Transverse colon (tissue), 4 donors: ENCODE results near the gene TRAF2. TPM values are rescaled to one million over a fixed set of nuclear protein-coding genes. Genes with fewer than 3 reads are reported as not detected.

Experiments used
- DNase-seq: peaks from one replicate; pipeline ENCODE4 v3.0.0-alpha.2; 2019
- H3K27ac ChIP-seq, 4 donors: fragments of 200-600 bp; sonication (generic); 2 replicates each; pipeline ENCODE4 v1.5.1; 2016 to 2018; ENCODE audit warnings: inconsistent platforms in 4 of 4
- H3K27me3 ChIP-seq: fragments of 200-600 bp; sonication (generic); 2 replicates; pipeline ENCODE4 v1.5.1; 2017; ENCODE audit warnings: inconsistent platforms
- H3K36me3 ChIP-seq, 4 donors: fragments of 200-600 bp; sonication (generic); 2 replicates each; pipeline ENCODE4 v1.5.1; 2017 to 2019; ENCODE audit warnings: inconsistent platforms in 4 of 4
- H3K4me1 ChIP-seq, 4 donors: fragments of 200-600 bp; sonication (generic); 2 replicates each; pipeline ENCODE4 v1.5.1; 2017 to 2020; ENCODE audit warnings: inconsistent platforms in 4 of 4
- H3K4me3 ChIP-seq, 4 donors: fragments of 200-600 bp; sonication (generic); 1 replicate in 1 of 4; 2 replicates in 3 of 4; pipeline versions ENCODE4 v1.5.1 to v1.6.1; 2017 to 2019; ENCODE audit warnings: inconsistent platforms in 4 of 4
- H3K9me3 ChIP-seq, 2 donors: fragments of 200-600 bp; sonication (generic); 2 replicates each; pipeline ENCODE4 v1.5.1; 2017 to 2019; ENCODE audit warnings: inconsistent platforms in 2 of 2
- CTCF ChIP-seq, 5 experiments: fragments of 200-600 bp in 3 of 5; fragments of 450-650 bp in 2 of 5; sonication (generic) in 3 of 5; IDR thresholded peaks; 1 replicate in 2 of 5; 2 replicates in 3 of 5; pipeline ENCODE4 v1.5.1; 2016 to 2017; ENCODE audit warnings: antibody characterized with exemption in 5 of 5, inconsistent platforms in 3 of 5, mild to moderate bottlenecking in 2 of 5, moderate library complexity in 1 of 5
- EP300 ChIP-seq: sonication (generic); formaldehyde crosslinking; IDR thresholded peaks from one replicate; pipeline ENCODE4 v1.6.1; 2017; ENCODE audit warnings: antibody characterized with exemption, low read depth
- POLR2A ChIP-seq: fragments of 450-650 bp; IDR thresholded peaks from one replicate; pipeline ENCODE4 v1.6.1; 2016; ENCODE audit warnings: antibody characterized with exemption, mild to moderate bottlenecking, moderate library complexity
- POLR2AphosphoS5 ChIP-seq, 3 donors: sonication (generic); formaldehyde crosslinking; IDR thresholded peaks; one replicate each; pipeline ENCODE4 v1.6.1; 2016; ENCODE audit warnings: antibody characterized with exemption in 3 of 3
- WGBS, 2 donors: methylation state at CpG; one replicate each; pipeline ENCODE4 v1.1.5; 2018; ENCODE audit warnings: low coverage in 1 of 2; 5-methylcytosine and 5-hydroxymethylcytosine counted together
- in situ Hi-C, 4 donors: fragments of 200-750 bp; cut with MboI; loops; one replicate each; pipeline versions ENCODE4 v1.15.0 to v1.15.1; 2017; ENCODE audit warnings: low sequenced_read_pairs in 3 of 4, low pct_ligation_motif_present in 1 of 4, low pct_unique_long_range_greater_than_20kb in 1 of 4
- intact Hi-C: fragments of 100-400 bp; cut with DNase I; formaldehyde crosslinking; loops from one replicate; pipeline ENCODE4 v1.15.1; 2023; ENCODE audit warnings: low total_unique reads
- total RNA-seq, 4 donors: library from RNA; depleted of rRNA; stranded (reverse); fragments of >200 nt; gene quantifications; one replicate each; pipeline ENCODE4 v1.1.0, GENCODE V29; 2016

The TRAF2 gene
- total RNA-seq, 4 donors from 2014 or later = 12.5 to 60.6 (median 13.8) TPM

- Histone ChIP-seq H3K36me3 (no peaks in the 10 kb centered on the region), H3K27ac (no peak overlapping the region), H3K27me3 (no peaks in the 10 kb centered on the region), H3K9me3 (no peaks in the 10 kb centered on the region), H3K4me3 (no peak overlapping the region), H3K4me1 (peaks cover 0 to 24% (median 16%) of the 10 kb centered on the region in 4 donors)
- 85% methylated on average over 8 of the region's 8 CpGs; no CpG with 5 or more reads in 1 of the 2 donors for WGBS, 2 donors
- TF ChIP-seq CTCF (IDR thresholded peaks at IDR 0.05) (no peak), POLR2A (no peak), EP300 (no peak), POLR2AphosphoS5 (IDR thresholded peaks at IDR 0.05) (no peak)
- in situ Hi-C loops = no loop called here
- DNase-seq = no peak
- intact Hi-C loops = no loop called here
Measured at GRCh38 chr9:136888454-136888853, 2.1 kb downstream of the TRAF2 start.

DNA sequence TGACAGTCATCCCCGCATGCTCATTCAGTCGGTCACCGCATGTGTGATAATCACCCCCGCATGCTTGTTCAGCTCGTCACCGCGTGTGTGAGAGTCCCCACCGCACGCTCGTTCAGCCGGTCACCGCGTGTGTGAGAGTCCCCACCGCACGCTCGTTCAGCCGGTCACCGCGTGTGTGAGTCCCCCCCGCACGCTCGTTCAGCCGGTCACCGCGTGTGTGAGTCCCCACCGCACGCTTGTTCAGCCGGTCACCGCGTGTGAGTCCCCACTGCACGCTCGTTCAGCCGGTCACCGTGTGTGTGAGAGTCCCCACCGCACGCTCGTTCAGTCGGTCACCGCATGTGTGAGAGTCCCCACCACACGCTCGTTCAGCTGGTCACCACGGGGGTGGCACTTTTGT is 3.5 kb downstream of the TRAF2 start:
- peaks cover 0 to 24% (median 16%) of the 10 kb centered on the region in 4 donors for H3K4me1 ChIP-seq
- no peak overlapping the region for H3K27ac ChIP-seq
- in situ Hi-C loops (no loop called here), intact Hi-C loops (no loop called here)
- H3K27me3 ChIP-seq = no peaks in the 10 kb centered on the region
- TF ChIP-seq POLR2A (no peak), EP300 (no peak), POLR2AphosphoS5 (IDR thresholded peaks at IDR 0.05) (no peak), CTCF (IDR thresholded peaks at IDR 0.05) (no peak)
- no peak overlapping the region for H3K4me3 ChIP-seq
- no peaks in the 10 kb centered on the region for H3K36me3 ChIP-seq
- no peaks in the 10 kb centered on the region for H3K9me3 ChIP-seq
- no peak for DNase-seq
- WGBS, 2 donors = 93 to 94% methylated on average over 17 to 42 of the region's 42 CpGs

DNA sequence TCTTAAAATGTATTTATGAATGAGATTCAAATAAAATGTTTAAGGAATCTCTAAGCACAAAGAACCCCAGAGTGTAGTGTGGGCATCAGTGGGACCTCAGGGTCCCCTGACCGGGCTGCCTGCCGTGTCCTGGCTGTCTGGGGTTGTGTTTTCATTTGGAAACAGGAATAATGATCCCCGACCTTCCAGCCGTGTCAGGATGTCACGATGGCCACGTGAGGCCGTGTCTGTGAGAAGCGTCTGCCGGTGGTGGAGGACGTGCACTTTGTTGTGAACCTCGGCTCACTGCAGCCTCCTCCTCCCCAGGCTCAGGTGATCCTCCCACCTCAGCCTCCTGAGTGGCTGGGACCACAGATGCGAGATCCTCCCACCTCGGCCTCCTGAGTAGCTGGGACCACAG is 4.3 kb downstream of the TRAF2 start:
- Histone ChIP-seq H3K4me3 (no peak overlapping the region), H3K27ac (no peak overlapping the region), H3K27me3 (no peaks in the 10 kb centered on the region), H3K9me3 (no peaks in the 10 kb centered on the region), H3K36me3 (no peaks in the 10 kb centered on the region), H3K4me1 (peaks cover 0 to 17% (median 12%) of the 10 kb centered on the region in 4 donors)
- 85 to 87% methylated on average over 7 to 13 of the region's 13 CpGs for WGBS, 2 donors
- in situ Hi-C loops = no loop called here
- no peak for DNase-seq
- no peak for TF ChIP-seq POLR2AphosphoS5 (IDR thresholded peaks at IDR 0.05)
- TF ChIP-seq POLR2A = no peak
- no peak for TF ChIP-seq CTCF (IDR thresholded peaks at IDR 0.05)
- no peak for TF ChIP-seq EP300
- intact Hi-C loops = no loop called here

- 84% methylated on average over 11 of the region's 11 CpGs; no CpG with 5 or more reads in 1 of the 2 donors for WGBS, 2 donors
- intact Hi-C loops (no loop called here), in situ Hi-C loops (no loop called here)
- DNase-seq = no peak
- no peak overlapping the region for H3K27ac ChIP-seq
- TF ChIP-seq POLR2A (no peak), POLR2AphosphoS5 (IDR thresholded peaks at IDR 0.05) (no peak), EP300 (no peak)
- H3K4me1 ChIP-seq = peaks cover 9 to 30% (median 19%) of the 10 kb centered on the region in 4 donors
- H3K4me3 ChIP-seq = no peak overlapping the region
- H3K9me3 ChIP-seq = no peaks in the 10 kb centered on the region
- H3K27me3 ChIP-seq = no peaks in the 10 kb centered on the region
- no peaks in the 10 kb centered on the region for H3K36me3 ChIP-seq
Measured at GRCh38 chr9:136896027-136896426, 9.7 kb downstream of the TRAF2 start.

GRCh38 chr9:136898483-136899100 is 12.3 kb downstream of the TRAF2 start:
- 91 to 100% methylated on average over 4 to 21 of the region's 21 CpGs for WGBS, 2 donors
- TF ChIP-seq POLR2A (no peak), EP300 (no peak), POLR2AphosphoS5 (IDR thresholded peaks at IDR 0.05) (no peak), CTCF (IDR thresholded peaks at IDR 0.05) (no peak)
- Histone ChIP-seq H3K27ac (peak overlapping the region; percentile 54 to 93 (median 90)), H3K27me3 (no peaks in the 10 kb centered on the region), H3K4me1 (peaks cover 32 to 56% (median 44%) of the 10 kb centered on the region in 4 donors), H3K9me3 (no peaks in the 10 kb centered on the region), H3K4me3 (no peak overlapping the region), H3K36me3 (no peaks in the 10 kb centered on the region)
- DNase-seq = no peak
- in situ Hi-C loops (no loop called here), intact Hi-C loops (no loop called here)
